ENCODE measurements around the gene CIPC. TPM values are rescaled to one million over a fixed set of nuclear protein-coding genes. Genes with fewer than 3 reads are reported as not detected.
A peak's percentile ranks its signal among the peaks of the same experiment; 100 is the strongest.

CIPC gene
- polyA plus RNA-seq (2014; cell fraction: cytosol; rRNA removed) = 22.1 and 24.0 TPM in 2 replicates
- polyA plus RNA-seq (2014; cell fraction: nucleus; rRNA removed) = 8.5 and 11.2 TPM in 2 replicates

GRCh38 chr14:77097700-77098528, at the start of gene CIPC:
Gene CIPC (plus strand): TSS chr14:77098258. CDS start chr14:77105709, 7,451 bp downstream.
- DNase-seq (ENCODE audit: low spot score) = peak; percentile 99

GRCh38 chr14:77051116-77051515, 46.9 kb upstream of the CIPC start:
- DNase-seq (ENCODE audit: low spot score) = no peak

DNA sequence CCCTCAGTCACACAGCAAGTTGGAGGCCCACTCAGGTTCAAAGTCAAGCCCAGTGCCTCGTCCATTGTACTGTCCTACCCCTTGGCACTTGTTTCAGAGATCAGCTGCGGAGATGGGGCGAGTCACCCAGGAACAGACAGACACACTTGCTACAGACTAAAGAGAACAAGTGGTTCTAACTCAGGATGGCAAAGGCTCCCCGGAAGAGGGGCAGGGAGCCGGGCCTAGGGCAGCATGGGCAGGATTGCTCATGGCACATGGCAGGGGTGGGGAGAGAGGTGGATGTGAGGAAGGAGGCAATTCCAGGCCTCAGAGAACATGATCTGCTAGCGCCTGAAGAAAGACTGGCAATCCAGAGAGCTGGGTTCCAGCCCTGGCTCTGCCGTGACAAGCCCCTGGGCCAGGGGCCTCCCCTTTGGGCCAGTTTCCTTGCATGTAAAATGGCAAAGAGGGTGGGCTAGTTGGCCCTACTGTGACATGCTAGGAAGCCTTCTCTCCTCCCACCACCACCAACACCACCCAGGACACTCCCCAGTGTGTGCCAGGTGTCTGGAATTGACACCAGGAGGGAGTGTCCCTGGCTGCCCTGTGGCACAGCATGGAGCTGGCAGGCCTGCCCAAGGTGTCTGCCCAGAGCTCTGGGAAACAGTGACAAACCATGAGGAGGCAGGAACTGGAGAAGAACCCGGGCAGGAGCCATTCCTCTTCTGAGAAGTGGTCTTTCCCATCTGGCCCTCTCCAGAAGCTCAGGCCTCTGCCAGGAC, 45.6 kb upstream of the CIPC start:
- no peak for DNase-seq (ENCODE audit: low spot score)

DNA sequence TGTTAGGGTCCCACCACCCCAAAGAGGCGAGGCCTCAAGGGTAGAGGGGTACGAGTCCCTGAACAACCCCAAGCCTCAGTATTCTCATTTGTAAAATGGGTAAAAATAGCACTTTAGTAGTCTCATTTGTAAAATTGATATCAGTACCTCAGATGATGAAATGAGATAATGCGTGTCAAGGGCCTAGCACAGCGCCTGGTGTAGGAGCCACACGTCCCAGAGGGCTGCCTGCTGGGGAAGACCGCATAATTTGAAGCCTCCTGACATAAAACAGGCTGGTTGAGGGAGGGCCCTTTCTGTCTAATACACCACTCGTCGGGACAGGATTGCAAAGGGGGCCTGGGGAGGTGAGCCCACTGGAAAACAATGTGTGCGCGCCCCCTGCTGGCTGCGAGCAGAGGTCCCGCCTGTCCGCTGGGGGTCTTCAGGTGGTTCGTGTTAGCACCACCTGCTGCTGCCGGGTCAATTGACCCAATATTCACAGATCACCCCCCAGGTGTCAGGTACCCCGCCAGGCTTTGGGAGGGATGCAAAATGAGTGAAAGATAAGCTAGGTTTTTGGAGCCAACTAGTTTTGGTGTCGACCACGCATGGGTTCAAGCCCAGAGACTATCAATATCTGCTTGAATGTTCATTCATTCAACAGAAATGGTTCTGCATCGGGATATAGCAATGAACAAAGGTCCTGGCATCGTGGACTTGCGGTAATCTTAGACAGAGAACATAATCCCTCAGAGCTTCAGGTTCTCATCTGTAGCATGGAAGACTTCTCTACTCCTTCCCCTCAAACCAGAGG, 44.8 kb upstream of the CIPC start:
- peak; percentile 92 for DNase-seq (ENCODE audit: low spot score)

DNA sequence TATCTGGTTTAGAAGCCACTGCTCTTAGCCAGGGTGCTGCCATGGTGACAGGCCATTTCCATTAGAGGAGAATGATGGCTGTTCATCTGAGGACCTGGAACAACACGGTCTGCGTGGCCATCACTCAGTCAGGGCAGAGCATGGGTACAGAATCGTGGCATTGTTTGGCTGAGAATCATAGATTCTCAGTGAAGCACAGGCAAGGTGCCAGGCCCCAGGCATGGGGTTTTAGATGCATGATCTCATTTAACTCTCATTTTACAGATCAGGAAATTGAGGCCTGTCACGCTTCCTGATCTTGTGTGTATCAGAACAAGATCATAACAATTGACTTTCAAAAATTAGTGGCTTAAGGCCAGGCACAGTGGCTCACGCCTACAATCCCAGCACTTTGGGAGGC, 42.8 kb upstream of the CIPC start:
- no peak for DNase-seq (ENCODE audit: low spot score)

- DNase-seq (ENCODE audit: low spot score) = no peak
Measured at GRCh38 chr14:77055981-77056380, 42.1 kb upstream of the CIPC start.

GRCh38 chr14:77058117-77058516, 39.9 kb upstream of the CIPC start:
- peak; percentile 72 for DNase-seq (ENCODE audit: low spot score)

DNA sequence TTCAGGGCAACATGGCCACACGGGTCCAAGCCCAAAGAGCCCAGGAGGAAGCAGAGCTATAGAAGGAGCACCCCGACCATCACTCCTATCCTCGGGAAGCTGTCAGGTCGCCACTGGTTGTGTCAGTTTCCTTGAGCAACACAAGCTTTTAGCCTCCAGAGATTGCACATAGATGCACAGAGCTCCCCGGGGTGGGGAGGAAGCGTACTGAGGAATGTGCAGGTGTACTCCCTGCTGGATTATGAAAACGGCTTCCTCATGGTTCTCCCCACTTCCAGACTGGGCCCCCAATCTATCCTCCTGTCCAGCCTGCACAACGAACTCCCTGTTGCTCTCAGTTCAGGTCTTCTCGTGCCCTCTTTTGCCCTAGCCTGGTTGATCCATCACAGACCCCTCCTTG, 39.3 kb upstream of the CIPC start:
- DNase-seq (ENCODE audit: low spot score) = peak; percentile 57

- peak; percentile 88 for DNase-seq (ENCODE audit: low spot score)
Measured at GRCh38 chr14:77059276-77059915, 38.7 kb upstream of the CIPC start.

DNA sequence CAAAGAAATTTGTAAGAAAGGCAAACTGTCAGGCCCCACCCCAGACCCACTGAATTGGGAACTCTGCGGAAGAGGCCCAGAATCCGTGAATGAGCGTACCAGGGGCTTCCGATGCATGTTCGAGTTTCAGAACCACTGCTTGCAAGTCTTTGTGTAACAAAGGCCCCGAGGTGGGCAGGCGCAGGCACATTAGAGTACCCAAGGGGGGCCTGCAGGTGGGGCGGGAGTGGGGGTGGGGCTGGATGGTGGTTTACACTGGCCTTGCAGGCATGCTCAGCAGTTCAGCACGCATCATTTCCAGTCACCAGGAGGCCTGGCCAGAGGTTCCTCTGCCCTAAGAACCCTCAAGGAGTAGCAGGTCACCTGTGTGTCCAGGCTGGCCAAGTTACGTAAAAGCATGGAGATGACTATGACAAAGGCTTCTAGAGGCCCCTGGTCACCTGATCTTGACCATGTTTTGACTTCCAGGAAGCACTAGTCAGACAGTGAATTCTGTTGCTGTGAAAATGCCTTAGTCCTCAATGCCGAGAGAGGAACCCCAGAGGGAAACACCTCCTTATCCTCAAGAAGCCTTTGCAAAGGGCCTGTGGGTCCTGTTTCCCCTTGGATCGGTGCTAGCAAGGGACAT, 36.3 kb upstream of the CIPC start:
- no peak for DNase-seq (ENCODE audit: low spot score)

- DNase-seq (ENCODE audit: low spot score) = no peak
Measured at GRCh38 chr14:77062261-77062660, 35.8 kb upstream of the CIPC start.

- no peak for DNase-seq (ENCODE audit: low spot score)
Measured at GRCh38 chr14:77063571-77064171, 34.4 kb upstream of the CIPC start.

DNA sequence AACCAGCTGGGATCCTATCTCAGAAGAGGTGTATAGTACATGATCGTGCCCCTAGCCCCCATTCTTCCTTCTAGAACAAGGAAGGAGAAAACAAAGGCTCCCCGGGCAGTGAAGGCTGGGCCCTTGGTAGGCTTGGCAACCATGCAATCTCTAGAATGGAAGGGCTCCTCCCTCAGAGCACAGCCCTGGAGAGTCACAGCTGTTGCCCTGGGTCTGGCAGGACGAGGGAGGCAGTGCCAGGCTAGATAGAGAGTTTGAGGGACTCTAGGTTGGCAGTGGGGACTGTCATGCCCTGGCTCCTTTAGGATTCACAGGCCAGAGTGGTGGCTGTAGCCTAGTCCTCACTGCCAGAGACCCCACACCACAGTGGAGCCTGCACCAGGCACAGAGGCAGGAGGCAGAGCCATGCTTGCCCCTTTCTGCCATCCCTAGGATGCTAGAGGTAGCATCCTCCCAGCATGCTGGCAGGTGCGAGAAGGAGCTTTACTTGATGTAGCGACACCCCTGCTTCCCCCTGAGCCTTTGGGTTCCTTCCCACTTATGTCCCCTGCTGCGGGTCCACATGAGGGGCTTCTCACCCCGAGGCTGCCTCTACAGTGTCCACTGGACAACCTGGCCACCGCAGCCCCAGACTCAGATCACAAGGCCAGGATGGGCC, 33.4 kb upstream of the CIPC start:
- no peak for DNase-seq (ENCODE audit: low spot score)

GRCh38 chr14:77065851-77066577, 32.0 kb upstream of the CIPC start:
- no peak for DNase-seq (ENCODE audit: low spot score)

- DNase-seq (ENCODE audit: low spot score) = peak; percentile 35
Measured at GRCh38 chr14:77066578-77067172, 31.4 kb upstream of the CIPC start.

- peak; percentile 67 for DNase-seq (ENCODE audit: low spot score)
Measured at GRCh38 chr14:77067632-77068516, 30.2 kb upstream of the CIPC start.

- no peak for DNase-seq (ENCODE audit: low spot score)
Measured at GRCh38 chr14:77068517-77069200, 29.4 kb upstream of the CIPC start.

Data from SK-N-DZ (cell line).